Ovary (tissue), 3 donors: ENCODE results near the gene INTS15.

Experiments
- CTCF ChIP-seq, 3 donors: fragments of 450-650 bp in 2 of 3; fragments of 200-600 bp in 1 of 3; IDR thresholded peaks; one replicate each; pipeline versions ENCODE4 v1.5.1 to v1.8.0; 2016 to 2022; ENCODE audit warnings: antibody characterized with exemption in 3 of 3, mild to moderate bottlenecking in 1 of 3
- POLR2A ChIP-seq: fragments of 450-650 bp; IDR thresholded peaks from one replicate; pipeline ENCODE4 v1.6.1; 2017; ENCODE audit warnings: antibody characterized with exemption, mild to moderate bottlenecking, moderate library complexity
- donor health status: DM: no; HTN: no; CAD: no.

GRCh38 chr7:6553448-6554044 is 36.3 kb upstream of the INTS15 start:
- TF ChIP-seq CTCF (IDR thresholded peaks at IDR 0.05): no peak
- no peak for TF ChIP-seq POLR2A
